GM12874 (cell line): ENCODE measurements around the gene CHAC1.

Experiments used
- TF ChIP-seq, protein P1 (sequence below): IDR thresholded peaks from 2 replicates; pipeline ENCODE4 v1.5.1; 2011; ENCODE audit warnings: low read depth, mild to moderate bottlenecking, control low read depth, low read length, moderate library complexity; ENCODE audit not compliant: insufficient read depth

Gene CHAC1, protein sequence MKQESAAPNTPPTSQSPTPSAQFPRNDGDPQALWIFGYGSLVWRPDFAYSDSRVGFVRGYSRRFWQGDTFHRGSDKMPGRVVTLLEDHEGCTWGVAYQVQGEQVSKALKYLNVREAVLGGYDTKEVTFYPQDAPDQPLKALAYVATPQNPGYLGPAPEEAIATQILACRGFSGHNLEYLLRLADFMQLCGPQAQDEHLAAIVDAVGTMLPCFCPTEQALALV

DNA sequence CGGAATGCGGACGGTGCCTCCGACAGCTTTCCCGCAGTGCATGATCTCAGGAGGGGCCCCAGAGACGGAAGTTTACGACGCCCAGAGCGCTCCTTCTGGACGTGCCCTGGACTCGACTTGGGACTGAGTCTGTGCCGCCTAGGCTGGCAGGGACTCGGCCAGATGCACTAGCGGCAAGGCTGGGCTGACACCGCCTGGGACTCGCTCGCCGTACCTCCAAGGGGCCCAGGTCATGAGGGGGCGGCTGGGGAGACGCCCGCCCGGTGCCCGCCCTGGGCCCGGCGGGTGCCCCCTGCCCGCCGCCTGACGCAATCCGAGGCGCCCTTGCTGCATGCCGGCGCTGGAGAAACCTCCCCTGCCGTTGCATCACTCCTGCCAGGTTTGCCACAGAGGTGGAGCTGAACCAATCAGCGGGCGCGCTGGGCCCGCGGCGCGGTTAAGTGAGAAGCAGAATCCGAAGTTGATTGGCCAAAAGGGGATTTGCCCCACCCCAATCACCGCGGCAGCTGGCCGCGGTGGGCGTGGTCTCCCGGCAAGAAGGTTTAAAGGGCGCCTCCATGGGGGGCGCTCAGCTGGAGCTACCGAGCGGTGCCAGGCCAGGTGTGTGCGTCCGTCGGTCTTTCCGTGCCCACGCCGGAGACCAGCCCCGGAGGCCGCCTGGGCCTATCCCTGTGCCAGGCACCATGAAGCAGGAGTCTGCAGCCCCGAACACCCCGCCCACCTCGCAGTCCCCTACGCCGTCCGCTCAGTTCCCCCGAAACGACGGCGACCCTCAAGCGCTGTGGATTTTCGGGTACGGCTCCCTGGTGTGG is at the start of gene CHAC1:
CHAC1 (plus strand) TSS at position 571 of the 812 bp plus-strand sequence; CDS start at position 684, 113 bp downstream.
- TF ChIP-seq, protein P1, sequence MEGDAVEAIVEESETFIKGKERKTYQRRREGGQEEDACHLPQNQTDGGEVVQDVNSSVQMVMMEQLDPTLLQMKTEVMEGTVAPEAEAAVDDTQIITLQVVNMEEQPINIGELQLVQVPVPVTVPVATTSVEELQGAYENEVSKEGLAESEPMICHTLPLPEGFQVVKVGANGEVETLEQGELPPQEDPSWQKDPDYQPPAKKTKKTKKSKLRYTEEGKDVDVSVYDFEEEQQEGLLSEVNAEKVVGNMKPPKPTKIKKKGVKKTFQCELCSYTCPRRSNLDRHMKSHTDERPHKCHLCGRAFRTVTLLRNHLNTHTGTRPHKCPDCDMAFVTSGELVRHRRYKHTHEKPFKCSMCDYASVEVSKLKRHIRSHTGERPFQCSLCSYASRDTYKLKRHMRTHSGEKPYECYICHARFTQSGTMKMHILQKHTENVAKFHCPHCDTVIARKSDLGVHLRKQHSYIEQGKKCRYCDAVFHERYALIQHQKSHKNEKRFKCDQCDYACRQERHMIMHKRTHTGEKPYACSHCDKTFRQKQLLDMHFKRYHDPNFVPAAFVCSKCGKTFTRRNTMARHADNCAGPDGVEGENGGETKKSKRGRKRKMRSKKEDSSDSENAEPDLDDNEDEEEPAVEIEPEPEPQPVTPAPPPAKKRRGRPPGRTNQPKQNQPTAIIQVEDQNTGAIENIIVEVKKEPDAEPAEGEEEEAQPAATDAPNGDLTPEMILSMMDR, result no peak

DNA sequence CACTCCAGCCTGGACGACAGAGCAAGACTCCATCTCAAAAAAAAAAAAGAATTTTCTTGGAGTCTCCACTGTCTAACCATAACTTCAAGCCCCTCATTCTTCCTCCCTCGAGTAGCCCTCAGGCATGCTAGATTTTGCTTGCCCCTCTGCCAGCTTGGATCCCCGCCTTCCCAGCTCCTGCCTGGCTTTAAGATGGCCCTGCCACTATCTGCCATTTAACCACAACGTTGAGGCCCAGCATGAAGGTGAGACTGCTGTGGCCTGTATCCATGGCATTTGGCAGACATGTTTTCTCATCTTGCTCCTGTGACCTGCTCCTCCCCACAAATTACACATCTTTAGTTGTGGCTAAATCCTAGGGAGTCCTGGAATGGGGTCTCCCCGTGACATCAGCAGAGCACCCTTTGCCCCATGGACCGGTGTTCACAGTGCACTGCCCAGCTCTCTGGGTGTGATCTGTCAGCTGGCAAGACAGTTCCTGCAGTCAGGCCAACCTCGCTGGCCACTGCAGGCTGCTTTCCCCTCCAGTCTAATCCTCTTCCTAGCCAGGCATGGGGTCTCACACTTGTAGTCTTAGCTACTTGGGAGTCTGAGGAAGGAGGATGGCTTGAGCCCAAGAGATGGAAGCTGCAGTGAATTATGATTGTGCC is 48.6 kb upstream of the CHAC1 start:
- TF ChIP-seq, protein P1, result no peak

DNA sequence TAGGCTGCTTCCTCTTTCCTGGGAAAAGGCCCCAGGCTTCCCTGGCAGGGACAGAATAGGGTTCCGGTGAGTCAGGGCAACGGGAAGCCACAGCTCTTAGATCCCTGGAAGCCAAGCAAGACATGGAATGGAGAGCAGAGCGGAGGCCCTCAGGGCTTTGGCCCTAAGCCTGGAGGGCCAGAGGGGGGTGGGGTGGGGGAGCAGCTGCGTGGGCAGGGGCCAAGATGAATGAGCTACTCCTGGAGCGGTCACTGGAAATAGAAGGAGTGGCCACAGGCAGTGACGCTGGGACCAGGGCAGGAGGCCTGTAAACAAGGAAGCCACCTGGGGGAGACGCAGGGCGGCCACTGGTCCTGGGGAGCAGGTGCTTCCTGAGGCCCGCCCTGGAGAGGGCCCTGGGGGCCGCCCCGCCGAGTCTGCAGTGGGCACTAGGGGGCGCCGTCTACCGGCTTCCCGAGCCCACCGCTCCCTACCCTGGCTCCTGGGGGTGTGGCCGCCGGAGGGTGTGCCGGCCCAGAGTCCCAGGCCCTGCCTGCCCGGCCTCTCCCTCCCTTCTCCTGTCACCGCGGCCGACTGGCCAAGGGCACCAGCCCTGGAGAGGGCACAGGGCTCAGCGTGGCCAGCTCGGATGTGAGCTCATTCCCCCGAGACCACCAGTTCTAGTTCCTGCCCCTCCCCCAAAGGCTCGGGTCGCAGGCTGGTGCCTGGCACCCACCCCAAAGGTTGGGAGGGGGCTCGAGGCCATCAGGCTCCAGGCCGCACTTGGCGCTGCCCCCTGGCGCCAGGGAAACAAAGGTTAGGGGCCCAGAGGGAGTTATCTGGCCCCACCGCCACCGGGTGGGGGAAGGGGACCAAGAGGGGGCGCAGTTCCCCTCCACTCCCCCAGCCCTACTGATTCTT is 46.9 kb upstream of the CHAC1 start:
- TF ChIP-seq, protein P1, result peak; percentile 94

DNA sequence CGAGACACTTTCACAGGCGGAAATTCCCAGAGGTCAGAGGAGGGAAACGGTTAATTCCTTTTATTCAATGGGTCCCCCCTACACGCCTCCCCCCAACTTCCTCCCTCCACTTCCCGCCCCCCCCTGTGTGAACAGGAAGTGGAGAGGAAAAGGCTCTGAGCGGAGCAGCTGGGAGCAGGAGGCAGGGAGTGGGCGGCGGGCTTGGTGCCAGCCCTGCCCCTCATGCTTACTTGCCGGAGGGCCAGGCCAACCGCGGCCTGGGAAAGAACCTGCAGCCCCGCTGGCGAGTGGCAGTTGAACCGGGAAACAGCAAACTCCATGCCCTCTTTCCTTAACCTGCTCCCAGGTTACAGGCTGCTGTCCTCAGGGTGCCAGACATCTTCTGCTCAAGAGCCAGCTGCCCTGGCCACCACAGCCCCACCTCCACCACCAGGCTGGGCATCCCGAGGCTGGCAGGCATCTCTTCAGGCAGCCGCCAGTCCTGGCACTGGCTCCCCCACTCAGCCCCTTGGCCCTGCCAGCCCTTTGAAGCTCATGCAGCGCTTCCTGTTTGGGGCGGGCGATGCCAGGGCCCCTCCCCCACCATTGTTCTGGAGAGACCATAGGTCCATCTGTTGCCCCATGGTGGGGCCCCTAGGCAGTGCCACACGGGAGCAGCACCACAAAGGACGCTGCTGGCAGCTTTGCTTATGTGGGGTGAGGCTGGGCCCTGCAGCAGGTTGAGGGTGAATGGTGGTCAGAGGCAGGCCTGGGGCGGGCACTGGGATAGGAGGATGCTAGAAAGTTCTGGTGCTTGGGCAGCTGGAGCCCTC is 46.1 kb upstream of the CHAC1 start:
- TF ChIP-seq, protein P1, result no peak

DNA sequence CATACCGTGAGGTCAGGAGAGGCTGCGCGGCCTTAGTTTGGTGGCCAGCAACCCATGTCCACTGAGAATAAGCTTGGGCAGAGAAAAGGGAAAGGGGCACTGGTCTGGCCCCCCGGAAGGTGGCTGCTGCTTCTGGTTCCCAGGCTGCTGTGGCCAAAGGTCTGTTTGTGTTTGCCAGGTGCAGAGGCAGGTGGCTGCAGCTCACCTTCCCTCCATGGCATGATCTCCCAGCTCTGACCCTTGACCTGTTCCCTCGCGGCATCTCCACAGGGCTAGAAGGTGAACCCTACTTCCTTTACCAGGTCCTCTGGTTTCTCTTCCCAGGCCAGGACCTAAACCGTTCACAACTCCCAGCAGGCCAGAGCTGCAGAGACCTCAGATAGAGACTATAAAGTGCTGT is 45.2 kb upstream of the CHAC1 start:
- TF ChIP-seq, protein P1, result no peak

DNA sequence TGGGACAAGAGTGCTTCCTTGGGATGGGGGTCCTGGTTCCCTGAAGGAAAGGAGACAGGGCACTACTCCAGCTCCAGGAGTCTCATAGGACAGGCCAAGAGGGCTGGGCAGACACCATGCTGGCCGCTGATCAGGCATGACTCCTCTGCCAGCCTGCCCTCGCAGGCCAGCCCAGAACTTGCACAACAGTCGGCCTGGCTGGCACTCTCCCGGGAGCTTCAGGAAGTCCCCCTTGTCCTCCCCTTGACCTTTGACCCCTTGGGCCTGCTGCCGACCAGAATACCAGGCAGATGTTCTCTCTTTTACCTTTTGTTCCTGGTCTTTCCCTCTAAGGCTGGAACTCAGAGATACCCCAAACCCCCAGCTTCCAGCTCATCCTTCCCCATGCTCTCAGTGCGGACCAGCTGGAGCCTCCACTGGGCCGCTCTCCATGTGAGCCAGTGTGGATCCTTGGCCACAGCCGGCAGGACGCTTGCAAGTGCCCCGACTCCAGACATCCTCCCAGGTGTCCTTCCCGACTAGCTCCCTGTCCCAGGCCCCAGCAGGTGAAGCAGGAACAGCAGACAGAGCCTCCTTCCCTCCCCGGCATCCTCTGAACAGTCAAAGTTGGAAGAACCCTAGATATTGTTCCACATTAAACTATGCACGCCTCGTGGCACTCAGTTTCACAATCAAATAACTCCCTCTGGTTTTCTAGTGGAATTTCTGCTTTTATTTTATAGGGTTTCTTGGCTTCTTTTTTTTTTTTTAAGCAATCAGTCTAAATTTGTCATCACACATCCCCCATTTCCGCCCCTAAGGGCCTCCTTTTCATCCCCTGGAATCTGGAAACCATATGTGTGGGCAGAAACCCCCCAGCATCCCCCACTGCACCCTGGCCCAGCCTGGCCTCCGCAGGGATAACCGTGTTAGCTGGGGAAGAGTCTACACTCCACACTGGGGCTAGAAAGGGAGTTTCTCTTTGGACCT is 43.3 kb upstream of the CHAC1 start:
- TF ChIP-seq, protein P1, result no peak
